ENCODE data around the gene LHFPL2. TPM values are rescaled to one million over a fixed set of nuclear protein-coding genes. Genes with fewer than 3 reads are reported as not detected.
A peak's percentile ranks its signal among the peaks of the same experiment; 100 is the strongest.

LHFPL2 gene
- total RNA-seq, 1 experiment from 2014 or later: 49.7 TPM

GRCh38 chr5:78618303-78618702, 30.3 kb downstream of the LHFPL2 start:
- no peaks in the 10 kb centered on the region for H3K36me3 ChIP-seq (ENCODE audit: control insufficient read depth, insufficient read depth, low read length)
- ChIA-PET CTCF (no interaction called here), POLR2A (no interaction called here)
- DNase-seq: no peak
- H3K4me3 ChIP-seq (ENCODE audit: low read depth, low read length): no peak overlapping the region
- no peak overlapping the region for H3K4me3 Mint-ChIP-seq (ENCODE audit: unreplicated experiment)
- no peaks in the 10 kb centered on the region for H3K9me3 ChIP-seq
- H3K27me3 ChIP-seq (replicated peaks; ENCODE audit: control insufficient read depth, insufficient read depth, low read length): no peaks in the 10 kb centered on the region
- intact Hi-C loops (cut with micrococcal nuclease; ENCODE audit: unreplicated experiment): no loop called here
- H3K27ac Mint-ChIP-seq (ENCODE audit: unreplicated experiment): no peak overlapping the region
- no peaks in the 10 kb centered on the region for H3K9me3 Mint-ChIP-seq (ENCODE audit: unreplicated experiment)
- no peaks in the 10 kb centered on the region for H3K27me3 Mint-ChIP-seq (ENCODE audit: insufficient read depth, unreplicated experiment)
- TF ChIP-seq CTCF (IDR thresholded peaks at IDR 0.05; ENCODE audit: insufficient read depth in 1 of 2, low read depth in 1 of 2, low read length in 1 of 2, severe bottlenecking in 1 of 2, unreplicated experiment in 1 of 2): no peak
- peaks cover 17% of the 10 kb centered on the region for H3K4me1 ChIP-seq
- peaks cover 56% of the 10 kb centered on the region for H3K36me3 Mint-ChIP-seq (ENCODE audit: insufficient read depth, unreplicated experiment)
- peaks cover 38% of the 10 kb centered on the region for H3K4me1 Mint-ChIP-seq (ENCODE audit: low read depth, unreplicated experiment)
- BruUV-seq (replicated peaks): no TSS peak

GRCh38 chr5:78615697-78616096, 32.9 kb downstream of the LHFPL2 start:
- Mint-ChIP-seq H3K36me3 (ENCODE audit: insufficient read depth, unreplicated experiment) (peaks cover 38% of the 10 kb centered on the region), H3K4me3 (ENCODE audit: unreplicated experiment) (no peak overlapping the region), H3K9me3 (ENCODE audit: unreplicated experiment) (no peaks in the 10 kb centered on the region), H3K27ac (ENCODE audit: unreplicated experiment) (peak overlapping the region; percentile 60), H3K27me3 (ENCODE audit: insufficient read depth, unreplicated experiment) (no peaks in the 10 kb centered on the region), H3K4me1 (ENCODE audit: low read depth, unreplicated experiment) (peaks cover 30% of the 10 kb centered on the region)
- ChIA-PET POLR2A (no interaction called here), CTCF (no interaction called here)
- intact Hi-C loops (cut with micrococcal nuclease; ENCODE audit: unreplicated experiment): no loop called here
- no peak for TF ChIP-seq CTCF (IDR thresholded peaks at IDR 0.05; ENCODE audit: insufficient read depth in 1 of 2, low read depth in 1 of 2, low read length in 1 of 2, severe bottlenecking in 1 of 2, unreplicated experiment in 1 of 2)
- Histone ChIP-seq H3K4me3 (ENCODE audit: low read depth, low read length) (no peak overlapping the region), H3K4me1 (peaks cover 15% of the 10 kb centered on the region), H3K36me3 (ENCODE audit: control insufficient read depth, insufficient read depth, low read length) (no peaks in the 10 kb centered on the region), H3K9me3 (no peaks in the 10 kb centered on the region), H3K27me3 (replicated peaks; ENCODE audit: control insufficient read depth, insufficient read depth, low read length) (no peaks in the 10 kb centered on the region)
- no TSS peak for BruUV-seq (replicated peaks)
- no peak for DNase-seq

- DNase-seq: no peak
- Mint-ChIP-seq H3K4me1 (ENCODE audit: low read depth, unreplicated experiment) (peaks cover 31% of the 10 kb centered on the region), H3K36me3 (ENCODE audit: insufficient read depth, unreplicated experiment) (peaks cover 32% of the 10 kb centered on the region), H3K27ac (ENCODE audit: unreplicated experiment) (peak overlapping the region; percentile 60), H3K9me3 (ENCODE audit: unreplicated experiment) (no peaks in the 10 kb centered on the region), H3K4me3 (ENCODE audit: unreplicated experiment) (no peak overlapping the region), H3K27me3 (ENCODE audit: insufficient read depth, unreplicated experiment) (no peaks in the 10 kb centered on the region)
- ChIA-PET POLR2A (interaction anchor here (0.7 kb wide), 1 partner anchor 27 kb away, joined by 3 read pairs; no protein-coding TSS in a partner anchor), CTCF (no interaction called here)
- TF ChIP-seq CTCF (IDR thresholded peaks at IDR 0.05; ENCODE audit: insufficient read depth in 1 of 2, low read depth in 1 of 2, low read length in 1 of 2, severe bottlenecking in 1 of 2, unreplicated experiment in 1 of 2): no peak
- BruUV-seq (replicated peaks): no TSS peak
- intact Hi-C loops (cut with micrococcal nuclease; ENCODE audit: unreplicated experiment): no loop called here
- Histone ChIP-seq H3K27me3 (replicated peaks; ENCODE audit: control insufficient read depth, insufficient read depth, low read length) (no peaks in the 10 kb centered on the region), H3K36me3 (ENCODE audit: control insufficient read depth, insufficient read depth, low read length) (no peaks in the 10 kb centered on the region), H3K4me1 (peaks cover 15% of the 10 kb centered on the region), H3K9me3 (no peaks in the 10 kb centered on the region), H3K4me3 (ENCODE audit: low read depth, low read length) (no peak overlapping the region)
These were observed 33.8 kb downstream of the LHFPL2 start for GRCh38 chr5:78614816-78615215.

All from Caco-2 (cell line).